HL-60 (cell line): Measurements from ENCODE around the gene POLR3C.

Source experiments
- DNase-seq, 2 experiments: peaks; one replicate each; pipeline ENCODE4 v3.0.0-alpha.2; 2010 to 2020; ENCODE audit warnings: low read depth in 1 of 2, low spot score in 1 of 2
- H3K27ac ChIP-seq: fragments of 250-450 bp; sonication (Bioruptor Pico); replicated peaks from 2 replicates; pipeline ENCODE4 v1.5.1; 2020; ENCODE audit warnings: mild to moderate bottlenecking, moderate library complexity
- H3K27me3 ChIP-seq: fragments of 250-450 bp; sonication (Bioruptor Pico); 2 replicates; pipeline ENCODE4 v1.5.1; 2021; ENCODE audit warnings: mild to moderate bottlenecking, moderate library complexity; ENCODE audit not compliant: insufficient read depth, poor library complexity, severe bottlenecking
- H3K4me3 ChIP-seq: replicated peaks from 2 replicates; pipeline ENCODE4 v1.5.1; 2011; ENCODE audit warnings: mild to moderate bottlenecking, control low read depth, low read length; ENCODE audit not compliant: insufficient read depth
- CTCF ChIP-seq: IDR thresholded peaks from one replicate; pipeline ENCODE4 v1.5.1; 2011; ENCODE audit warnings: low read length, control low read depth, inconsistent platforms; ENCODE audit not compliant: insufficient read depth
- GABPA ChIP-seq: IDR thresholded peaks from 2 replicates; pipeline ENCODE4 v1.6.1; 2012; ENCODE audit warnings: low read depth
- POLR2AphosphoS5 ChIP-seq: IDR thresholded peaks from 2 replicates; pipeline ENCODE4 v1.6.1; 2012; ENCODE audit warnings: low read depth
- REST ChIP-seq: IDR thresholded peaks from 2 replicates; pipeline ENCODE4 v1.6.1; 2012; ENCODE audit warnings: low read depth; ENCODE audit not compliant: insufficient replicate concordance
- SPI1 ChIP-seq: IDR thresholded peaks from 2 replicates; pipeline ENCODE4 v1.6.1; 2012; ENCODE audit warnings: low read depth, mild to moderate bottlenecking, borderline replicate concordance

The POLR3C gene

GRCh38 chr1:145886816-145887215, 62.8 kb downstream of the POLR3C start:
- peaks cover 6% of the 10 kb centered on the region for H3K27me3 ChIP-seq
- no peak overlapping the region for H3K27ac ChIP-seq
- no peak for TF ChIP-seq GABPA
- TF ChIP-seq POLR2AphosphoS5 = no peak
- no peak for TF ChIP-seq REST
- no peak for TF ChIP-seq SPI1
- TF ChIP-seq CTCF = no peak
- DNase-seq = no peak
- H3K4me3 ChIP-seq = no peak overlapping the region

GRCh38 chr1:145887631-145888030, 63.6 kb downstream of the POLR3C start:
- Histone ChIP-seq H3K4me3 (no peak overlapping the region), H3K27ac (no peak overlapping the region), H3K27me3 (peaks cover 6% of the 10 kb centered on the region)
- no peak for DNase-seq
- no peak for TF ChIP-seq REST
- no peak for TF ChIP-seq CTCF
- no peak for TF ChIP-seq GABPA
- TF ChIP-seq SPI1 = no peak
- TF ChIP-seq POLR2AphosphoS5 = no peak

GRCh38 chr1:145889722-145890121, 65.7 kb downstream of the POLR3C start:
- no peak for DNase-seq
- no peak overlapping the region for H3K27ac ChIP-seq
- TF ChIP-seq CTCF = no peak
- no peak for TF ChIP-seq SPI1
- no peak for TF ChIP-seq REST
- no peak for TF ChIP-seq POLR2AphosphoS5
- TF ChIP-seq GABPA = no peak
- H3K4me3 ChIP-seq = no peak overlapping the region
- peaks cover 6% of the 10 kb centered on the region for H3K27me3 ChIP-seq
